Measurements from ENCODE around the gene PRRC2B. TPM values are rescaled to one million over a fixed set of nuclear protein-coding genes. Genes with fewer than 3 reads are reported as not detected.
"Not testable (repeated sequence)": the region's sequence is repeated elsewhere in the genome, so short reads cannot be mapped to it uniquely, and the experiment has no call there.

Gene PRRC2B
- total and polyA plus RNA-seq, 4 donors: 39.4 to 171 (median 91.4) TPM

- Histone ChIP-seq H3K36me3 (ENCODE audit: control insufficient read depth in 4 of 4, insufficient read depth in 4 of 4, low read length in 4 of 4) (peaks cover 0 to 5% (median 0%) of the 10 kb centered on the region in 4 donors), H3K9ac (ENCODE audit: insufficient read depth in 1 of 2, low read length in 2 of 2) (peak overlapping the region; percentile 76 to 94), H3K27me3 (ENCODE audit: control insufficient read depth in 3 of 3, insufficient read depth in 3 of 3, low read length in 2 of 3) (no peaks in the 10 kb centered on the region), H3K4me1 (ENCODE audit: control insufficient read depth in 5 of 5, insufficient read depth in 5 of 5, low read length in 5 of 5) (peaks cover 18 to 44% (median 24%) of the 10 kb centered on the region in 5 donors), H3K27ac (ENCODE audit: low read depth in 1 of 2, low read length in 1 of 2) (peak overlapping the region; percentile 94), H3K9me3 (ENCODE audit: control insufficient read depth in 4 of 4, insufficient read depth in 3 of 4, low read length in 3 of 4) (no peaks in the 10 kb centered on the region), H3K4me3 (peak overlapping the region; percentile 68)
- 0 to 1% methylated on average over 40 to 63 of the region's 63 CpGs for WGBS, 2 donors
- TF ChIP-seq CTCF (IDR thresholded peaks at IDR 0.05; ENCODE audit: control extremely low read depth, extremely low read depth): no peak
- ATAC-seq (ENCODE audit: insufficient read depth, low FRiP score): no peak
- DNase-seq: peak; percentile 71 to 82 (median 79)
Measured at GRCh38 chr9:131394464-131395156, 724 bp downstream of the PRRC2B start.

GRCh38 chr9:131395157-131396098 is 1.5 kb downstream of the PRRC2B start:
- H3K9me3 ChIP-seq (ENCODE audit: control insufficient read depth in 4 of 4, insufficient read depth in 3 of 4, low read length in 3 of 4): no peaks in the 10 kb centered on the region
- WGBS, 2 donors: 19 to 26% methylated on average over 17 of the region's 17 CpGs
- peaks cover 23 to 44% (median 24%) of the 10 kb centered on the region in 5 donors for H3K4me1 ChIP-seq (ENCODE audit: control insufficient read depth in 5 of 5, insufficient read depth in 5 of 5, low read length in 5 of 5)
- no peak for ATAC-seq (ENCODE audit: insufficient read depth, low FRiP score)
- H3K9ac ChIP-seq (ENCODE audit: insufficient read depth in 1 of 2, low read length in 2 of 2): peak overlapping the region; percentile 76 to 94
- peaks cover 0 to 5% (median 0%) of the 10 kb centered on the region in 4 donors for H3K36me3 ChIP-seq (ENCODE audit: control insufficient read depth in 4 of 4, insufficient read depth in 4 of 4, low read length in 4 of 4)
- H3K4me3 ChIP-seq: peak overlapping the region; percentile 68
- H3K27ac ChIP-seq (ENCODE audit: low read depth in 1 of 2, low read length in 1 of 2): peak overlapping the region; percentile 94
- no peak for TF ChIP-seq CTCF (IDR thresholded peaks at IDR 0.05; ENCODE audit: control extremely low read depth, extremely low read depth)
- H3K27me3 ChIP-seq (ENCODE audit: control insufficient read depth in 3 of 3, insufficient read depth in 3 of 3, low read length in 2 of 3): no peaks in the 10 kb centered on the region
- no peak for DNase-seq

GRCh38 chr9:131396099-131396479 is 2.2 kb downstream of the PRRC2B start:
- 52 to 65% methylated on average over 4 of the region's 4 CpGs for WGBS, 2 donors
- H3K27me3 ChIP-seq (ENCODE audit: control insufficient read depth in 3 of 3, insufficient read depth in 3 of 3, low read length in 2 of 3); H3K9me3 ChIP-seq (ENCODE audit: control insufficient read depth in 4 of 4, insufficient read depth in 3 of 4, low read length in 3 of 4); H3K36me3 ChIP-seq (ENCODE audit: control insufficient read depth in 4 of 4, insufficient read depth in 4 of 4, low read length in 4 of 4); DNase-seq; H3K4me3 ChIP-seq; ATAC-seq (ENCODE audit: insufficient read depth, low FRiP score): not testable (repeated sequence)
- peak overlapping the region; percentile 76 to 94 for H3K9ac ChIP-seq (ENCODE audit: insufficient read depth in 1 of 2, low read length in 2 of 2)
- H3K27ac ChIP-seq (ENCODE audit: low read depth in 1 of 2, low read length in 1 of 2): peak overlapping the region in 1 of 2 donors; percentile 72
- peaks cover 23 to 44% (median 29%) of the 10 kb centered on the region in 5 donors for H3K4me1 ChIP-seq (ENCODE audit: control insufficient read depth in 5 of 5, insufficient read depth in 5 of 5, low read length in 5 of 5)

GRCh38 chr9:131396626-131397025 is 2.7 kb downstream of the PRRC2B start:
- no peaks in the 10 kb centered on the region for H3K9me3 ChIP-seq (ENCODE audit: control insufficient read depth in 4 of 4, insufficient read depth in 3 of 4, low read length in 3 of 4)
- 61 to 63% methylated on average over 3 of the region's 3 CpGs for WGBS, 2 donors
- H3K4me1 ChIP-seq (ENCODE audit: control insufficient read depth in 5 of 5, insufficient read depth in 5 of 5, low read length in 5 of 5): peaks cover 23 to 44% (median 34%) of the 10 kb centered on the region in 5 donors
- H3K9ac ChIP-seq (ENCODE audit: insufficient read depth in 1 of 2, low read length in 2 of 2): peak overlapping the region in 1 of 2 donors; percentile 47
- no peak overlapping the region for H3K4me3 ChIP-seq
- DNase-seq (no peak), ATAC-seq (ENCODE audit: insufficient read depth, low FRiP score) (no peak)
- H3K27ac ChIP-seq (ENCODE audit: low read depth in 1 of 2, low read length in 1 of 2): peak overlapping the region; percentile 64 to 72
- H3K27me3 ChIP-seq (ENCODE audit: control insufficient read depth in 3 of 3, insufficient read depth in 3 of 3, low read length in 2 of 3): no peaks in the 10 kb centered on the region
- peaks cover 0 to 5% (median 0%) of the 10 kb centered on the region in 4 donors for H3K36me3 ChIP-seq (ENCODE audit: control insufficient read depth in 4 of 4, insufficient read depth in 4 of 4, low read length in 4 of 4)
- no peak for TF ChIP-seq CTCF (IDR thresholded peaks at IDR 0.05; ENCODE audit: control extremely low read depth, extremely low read depth)
